Neural crest cell (in vitro differentiated cells): ENCODE measurements around the gene AIPL1. TPM values are rescaled to one million over a fixed set of nuclear protein-coding genes. Genes with fewer than 3 reads are reported as not detected.
A peak's percentile ranks its signal among the peaks of the same experiment; 100 is the strongest.

ENCODE experiments used
- DNase-seq: peaks from one replicate; pipeline ENCODE4 v3.0.0; 2021; ENCODE audit warnings: low read depth, mixed read lengths, low spot score
- H3K27ac Mint-ChIP-seq: one replicate; pipeline ENCODE4 v1.8.0; 2021; ENCODE audit warnings: mild to moderate bottlenecking, mixed read lengths; ENCODE audit not compliant: unreplicated experiment
- H3K27me3 Mint-ChIP-seq: 2 replicates; pipeline ENCODE4 v1.8.0; 2021; ENCODE audit warnings: low read depth, mild to moderate bottlenecking, mixed read lengths
- H3K36me3 Mint-ChIP-seq: 2 replicates; pipeline ENCODE4 v1.8.0; 2021; ENCODE audit warnings: low read depth, mild to moderate bottlenecking, mixed read lengths
- H3K4me1 Mint-ChIP-seq: 2 replicates; pipeline ENCODE4 v1.8.0; 2021; ENCODE audit warnings: mixed read lengths
- H3K4me3 Mint-ChIP-seq: one replicate; pipeline ENCODE4 v1.8.0; 2021; ENCODE audit warnings: mild to moderate bottlenecking, mixed read lengths
- H3K9me3 Mint-ChIP-seq: 2 replicates; pipeline ENCODE4 v1.8.0; 2021; ENCODE audit warnings: mixed read lengths
- CTCF ChIP-seq: fragments of 200-600 bp; sonication (generic); conservative IDR thresholded peaks from 2 replicates; pipeline ENCODE4 v1.5.0; 2021; ENCODE audit warnings: antibody characterized with exemption, mild to moderate bottlenecking
- total RNA-seq: library from RNA; stranded (reverse); gene quantifications from 2 replicates; pipeline ENCODE4 v1.2.1, GENCODE V29; 2021

Gene AIPL1
- total RNA-seq, 1 donor from 2014 or later = not detected

GRCh38 chr17:6426356-6427101, 8.4 kb downstream of the AIPL1 start:
- H3K27ac Mint-ChIP-seq = no peak overlapping the region
- peaks cover 13% of the 10 kb centered on the region for H3K4me1 Mint-ChIP-seq
- H3K27me3 Mint-ChIP-seq = no peaks in the 10 kb centered on the region
- TF ChIP-seq CTCF = no peak
- no peak for DNase-seq
- H3K36me3 Mint-ChIP-seq = peaks cover 6% of the 10 kb centered on the region
- H3K9me3 Mint-ChIP-seq = peaks cover 7% of the 10 kb centered on the region
- no peak overlapping the region for H3K4me3 Mint-ChIP-seq

GRCh38 chr17:6425407-6425806, 9.5 kb downstream of the AIPL1 start:
- Mint-ChIP-seq H3K9me3 (peaks cover 4% of the 10 kb centered on the region), H3K4me1 (peaks cover 13% of the 10 kb centered on the region), H3K27me3 (no peaks in the 10 kb centered on the region), H3K4me3 (no peak overlapping the region), H3K36me3 (peaks cover 3% of the 10 kb centered on the region), H3K27ac (no peak overlapping the region)
- no peak for TF ChIP-seq CTCF
- no peak for DNase-seq

- H3K9me3 Mint-ChIP-seq = no peaks in the 10 kb centered on the region
- H3K27me3 Mint-ChIP-seq = no peaks in the 10 kb centered on the region
- TF ChIP-seq CTCF = no peak
- peaks cover 8% of the 10 kb centered on the region for H3K4me1 Mint-ChIP-seq
- no peak for DNase-seq
- peak overlapping the region; percentile 53 for H3K27ac Mint-ChIP-seq
- H3K36me3 Mint-ChIP-seq = no peaks in the 10 kb centered on the region
- H3K4me3 Mint-ChIP-seq = no peak overlapping the region
These were observed 11.0 kb downstream of the AIPL1 start for GRCh38 chr17:6423931-6424330.

- Mint-ChIP-seq H3K27me3 (no peaks in the 10 kb centered on the region), H3K36me3 (no peaks in the 10 kb centered on the region), H3K27ac (no peak overlapping the region), H3K9me3 (no peaks in the 10 kb centered on the region), H3K4me1 (peaks cover 8% of the 10 kb centered on the region), H3K4me3 (no peak overlapping the region)
- no peak for DNase-seq
- no peak for TF ChIP-seq CTCF
These were observed 12.2 kb downstream of the AIPL1 start for GRCh38 chr17:6422654-6423241.

GRCh38 chr17:6421700-6422604, 13.0 kb downstream of the AIPL1 start:
- TF ChIP-seq CTCF = peak; percentile 92
- H3K36me3 Mint-ChIP-seq = no peaks in the 10 kb centered on the region
- peak; percentile 95 for DNase-seq
- no peaks in the 10 kb centered on the region for H3K27me3 Mint-ChIP-seq
- no peak overlapping the region for H3K4me3 Mint-ChIP-seq
- H3K27ac Mint-ChIP-seq = no peak overlapping the region
- no peaks in the 10 kb centered on the region for H3K9me3 Mint-ChIP-seq
- peaks cover 4% of the 10 kb centered on the region for H3K4me1 Mint-ChIP-seq
